Liver (tissue), 9 donors: ENCODE results near the gene WDR90. TPM values are rescaled to one million over a fixed set of nuclear protein-coding genes. Genes with fewer than 3 reads are reported as not detected.
A peak's percentile ranks its signal among the peaks of the same experiment; 100 is the strongest.

Source experiments
- DNase-seq: peaks from one replicate; pipeline ENCODE4 v3.0.0-alpha.2; 2017; ENCODE audit warnings: low spot score
- H3K27ac ChIP-seq, 2 donors: one replicate each; pipeline ENCODE4 v1.7.0; 2013; ENCODE audit warnings: inconsistent platforms in 2 of 2, low read length in 2 of 2, control low read depth in 1 of 2, low read depth in 1 of 2, mild to moderate bottlenecking in 1 of 2
- H3K27me3 ChIP-seq, 4 donors: one replicate each; pipeline versions ENCODE4 v1.6.1 to v1.7.0; 2013; ENCODE audit warnings: low read length in 3 of 4, inconsistent platforms in 1 of 4, mild to moderate bottlenecking in 1 of 4, moderate library complexity in 1 of 4; ENCODE audit not compliant: control insufficient read depth in 4 of 4, insufficient read depth in 4 of 4
- H3K36me3 ChIP-seq, 4 donors: one replicate each; pipeline versions ENCODE4 v1.6.1 to v1.7.0; 2013; ENCODE audit warnings: low read length in 3 of 4, mild to moderate bottlenecking in 3 of 4, low read depth in 1 of 4, moderate library complexity in 1 of 4; ENCODE audit not compliant: control insufficient read depth in 4 of 4, insufficient read depth in 3 of 4
- H3K4me1 ChIP-seq, 4 donors: one replicate each; pipeline versions ENCODE4 v1.6.1 to v1.7.0; 2013; ENCODE audit warnings: low read length in 3 of 4, mild to moderate bottlenecking in 3 of 4, moderate library complexity in 1 of 4; ENCODE audit not compliant: control insufficient read depth in 4 of 4, insufficient read depth in 4 of 4
- H3K4me3 ChIP-seq, 3 donors: one replicate each; pipeline versions ENCODE4 v1.6.1 to v1.7.0; 2013; ENCODE audit warnings: low read length in 3 of 3, control low read depth in 1 of 3, low read depth in 1 of 3, mild to moderate bottlenecking in 1 of 3
- H3K9ac ChIP-seq, 2 donors: one replicate each; pipeline ENCODE4 v1.7.0; 2013; ENCODE audit warnings: low read length in 2 of 2, mild to moderate bottlenecking in 2 of 2, moderate library complexity in 2 of 2, control low read depth in 1 of 2, low read depth in 1 of 2
- H3K9me3 ChIP-seq, 4 donors: one replicate each; pipeline versions ENCODE4 v1.6.1 to v1.7.0; 2013; ENCODE audit warnings: low read length in 3 of 4; ENCODE audit not compliant: control insufficient read depth in 4 of 4
- EGR1 ChIP-seq, 2 donors: IDR thresholded peaks; 2 replicates each; pipeline ENCODE4 v1.6.1; 2016 to 2018; ENCODE audit warnings: antibody characterized with exemption in 2 of 2, low read depth in 2 of 2
- FOXA1 ChIP-seq: IDR thresholded peaks from 2 replicates; pipeline ENCODE4 v1.6.1; 2016; ENCODE audit warnings: antibody characterized with exemption
- FOXA2 ChIP-seq: IDR thresholded peaks from 2 replicates; pipeline ENCODE4 v1.6.1; 2016; ENCODE audit warnings: antibody characterized with exemption
- GABPA ChIP-seq, 2 donors: IDR thresholded peaks in 1 of 2; conservative IDR thresholded peaks in 1 of 2; 2 replicates each; pipeline ENCODE4 v1.6.1; 2016; ENCODE audit warnings: antibody characterized with exemption in 2 of 2, mild to moderate bottlenecking in 1 of 2, moderate library complexity in 1 of 2
- HNF4A ChIP-seq, 2 donors: conservative IDR thresholded peaks; 2 replicates each; pipeline ENCODE4 v1.6.1; 2016; ENCODE audit warnings: antibody characterized with exemption in 2 of 2, mild to moderate bottlenecking in 2 of 2
- HNF4G ChIP-seq: IDR thresholded peaks from 2 replicates; pipeline ENCODE4 v1.6.1; 2016; ENCODE audit warnings: antibody characterized with exemption
- JUND ChIP-seq, 2 donors: IDR thresholded peaks; 2 replicates each; pipeline ENCODE4 v1.6.1; 2016; ENCODE audit warnings: antibody characterized with exemption in 2 of 2
- NR2F2 ChIP-seq: IDR thresholded peaks from 2 replicates; pipeline ENCODE4 v1.6.1; 2016; ENCODE audit warnings: antibody characterized with exemption
- RAD21 ChIP-seq, 2 donors: IDR thresholded peaks; 2 replicates each; pipeline ENCODE4 v1.6.1; 2016; ENCODE audit warnings: antibody characterized with exemption in 2 of 2, mild to moderate bottlenecking in 2 of 2
- RXRA ChIP-seq, 2 donors: IDR thresholded peaks; 2 replicates each; pipeline ENCODE4 v1.6.1; 2017 to 2018; ENCODE audit warnings: antibody characterized with exemption in 2 of 2, mild to moderate bottlenecking in 1 of 2
- SP1 ChIP-seq: IDR thresholded peaks from 2 replicates; pipeline ENCODE4 v1.6.1; 2018; ENCODE audit warnings: antibody characterized with exemption, mild to moderate bottlenecking
- TAF1 ChIP-seq: conservative IDR thresholded peaks from 2 replicates; pipeline ENCODE4 v1.6.1; 2016; ENCODE audit warnings: antibody characterized with exemption, mild to moderate bottlenecking
- YY1 ChIP-seq: IDR thresholded peaks from 2 replicates; pipeline ENCODE4 v1.6.1; 2016; ENCODE audit warnings: antibody characterized with exemption, mild to moderate bottlenecking
- WGBS: extraction: QIAGEN DNeasy Blood & Tissue Kit; methylation state at CpG from one replicate; pipeline ENCODE4 v1.1.7; 2013; 5-methylcytosine and 5-hydroxymethylcytosine counted together
- polyA plus RNA-seq, 2 donors: library from polyadenylated mRNA; stranded (reverse) in 1 of 2; unstranded in 1 of 2; fragments of 200-250 nt in 1 of 2; fragments of >200 nt in 1 of 2; fragmentation: Nextera tagmentation in 1 of 2; extraction: Ambion mirVana in 1 of 2; gene quantifications; one replicate each; pipeline versions ENCODE4 v1.2.1 to v1.2.3, GENCODE V29; 2013 to 2015
- total RNA-seq, 2 donors: library from RNA; depleted of rRNA; stranded (reverse); fragments of >200 nt; gene quantifications; one replicate each; pipeline ENCODE4 v1.2.3, GENCODE V29; 2014
- TF ChIP-seq, protein P1 (sequence below): IDR thresholded peaks from 2 replicates; pipeline ENCODE4 v1.6.1; 2016; ENCODE audit warnings: antibody characterized with exemption, mild to moderate bottlenecking
- TF ChIP-seq, protein P2 (sequence below): IDR thresholded peaks from 2 replicates; pipeline ENCODE4 v1.6.1; 2016; ENCODE audit warnings: antibody characterized with exemption
- TF ChIP-seq, protein P3 (sequence below): fragments of 150-350 bp; IDR thresholded peaks from 2 replicates; pipeline ENCODE4 v1.5.1; 2017; ENCODE audit warnings: improper control_type of control experiment, low read depth, low read length; ENCODE audit not compliant: missing input control
- TF ChIP-seq, protein P4 (sequence below): IDR thresholded peaks from 2 replicates; pipeline ENCODE4 v1.6.1; 2016; ENCODE audit warnings: antibody characterized with exemption
- TF ChIP-seq, protein P5 (sequence below): IDR thresholded peaks from 2 replicates; pipeline ENCODE4 v1.6.1; 2016; ENCODE audit warnings: antibody characterized with exemption
- donor health status: healthy.
- donor health status: healthy.
- donor health status: healthy.
- donor health status: healthy.
- donor health status: healthy.

Gene WDR90
- total and polyA plus RNA-seq, 4 donors, result 4.7 to 13.4 (median 7.9) TPM

DNA sequence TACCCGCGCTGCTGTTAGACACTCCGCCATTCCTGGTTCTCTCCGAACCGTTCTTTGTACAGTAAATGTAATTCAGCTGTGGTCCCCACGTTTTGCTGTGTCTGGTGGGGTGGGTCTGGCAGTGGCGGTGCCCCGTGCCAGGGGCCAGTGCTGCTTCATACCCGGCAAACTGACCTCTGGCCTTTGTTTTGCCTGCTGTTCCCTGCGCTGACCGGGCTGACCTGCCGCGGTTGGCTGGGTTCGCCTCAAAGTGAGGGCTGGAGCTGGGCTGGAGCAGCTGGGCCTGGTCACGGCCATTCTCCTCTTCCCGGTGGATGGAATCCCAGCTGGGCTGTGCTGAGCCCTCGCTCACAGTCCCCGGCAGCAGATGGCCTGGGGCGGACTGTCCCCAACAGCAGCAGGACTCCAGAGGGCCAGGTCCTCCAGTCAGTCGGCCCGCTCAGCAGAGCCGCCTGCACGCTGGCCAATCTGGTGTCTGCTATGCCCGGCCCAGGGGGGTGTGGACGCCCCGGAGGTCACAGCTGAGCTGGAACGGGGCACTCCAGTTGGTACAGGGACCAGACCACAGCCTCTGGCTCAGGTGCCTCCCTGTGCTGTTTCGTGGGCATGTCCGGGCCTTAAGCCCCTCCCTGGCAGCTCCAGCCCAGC is 19.9 kb upstream of the WDR90 start:
- Histone ChIP-seq H3K4me3 (no peak overlapping the region), H3K27ac (peak overlapping the region; percentile 38 to 59), H3K9me3 (no peaks in the 10 kb centered on the region), H3K27me3 (no peaks in the 10 kb centered on the region), H3K9ac (no peak overlapping the region), H3K4me1 (peaks cover 29 to 47% (median 42%) of the 10 kb centered on the region in 4 donors), H3K36me3 (peaks cover 0 to 12% (median 6%) of the 10 kb centered on the region in 4 donors)
- TF ChIP-seq EGR1 (IDR thresholded peaks at IDR 0.05; ENCODE audit: low read depth in 2 of 2), result no peak
- TF ChIP-seq, protein P1, sequence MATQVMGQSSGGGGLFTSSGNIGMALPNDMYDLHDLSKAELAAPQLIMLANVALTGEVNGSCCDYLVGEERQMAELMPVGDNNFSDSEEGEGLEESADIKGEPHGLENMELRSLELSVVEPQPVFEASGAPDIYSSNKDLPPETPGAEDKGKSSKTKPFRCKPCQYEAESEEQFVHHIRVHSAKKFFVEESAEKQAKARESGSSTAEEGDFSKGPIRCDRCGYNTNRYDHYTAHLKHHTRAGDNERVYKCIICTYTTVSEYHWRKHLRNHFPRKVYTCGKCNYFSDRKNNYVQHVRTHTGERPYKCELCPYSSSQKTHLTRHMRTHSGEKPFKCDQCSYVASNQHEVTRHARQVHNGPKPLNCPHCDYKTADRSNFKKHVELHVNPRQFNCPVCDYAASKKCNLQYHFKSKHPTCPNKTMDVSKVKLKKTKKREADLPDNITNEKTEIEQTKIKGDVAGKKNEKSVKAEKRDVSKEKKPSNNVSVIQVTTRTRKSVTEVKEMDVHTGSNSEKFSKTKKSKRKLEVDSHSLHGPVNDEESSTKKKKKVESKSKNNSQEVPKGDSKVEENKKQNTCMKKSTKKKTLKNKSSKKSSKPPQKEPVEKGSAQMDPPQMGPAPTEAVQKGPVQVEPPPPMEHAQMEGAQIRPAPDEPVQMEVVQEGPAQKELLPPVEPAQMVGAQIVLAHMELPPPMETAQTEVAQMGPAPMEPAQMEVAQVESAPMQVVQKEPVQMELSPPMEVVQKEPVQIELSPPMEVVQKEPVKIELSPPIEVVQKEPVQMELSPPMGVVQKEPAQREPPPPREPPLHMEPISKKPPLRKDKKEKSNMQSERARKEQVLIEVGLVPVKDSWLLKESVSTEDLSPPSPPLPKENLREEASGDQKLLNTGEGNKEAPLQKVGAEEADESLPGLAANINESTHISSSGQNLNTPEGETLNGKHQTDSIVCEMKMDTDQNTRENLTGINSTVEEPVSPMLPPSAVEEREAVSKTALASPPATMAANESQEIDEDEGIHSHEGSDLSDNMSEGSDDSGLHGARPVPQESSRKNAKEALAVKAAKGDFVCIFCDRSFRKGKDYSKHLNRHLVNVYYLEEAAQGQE, result no peak
- TF ChIP-seq, protein P2, sequence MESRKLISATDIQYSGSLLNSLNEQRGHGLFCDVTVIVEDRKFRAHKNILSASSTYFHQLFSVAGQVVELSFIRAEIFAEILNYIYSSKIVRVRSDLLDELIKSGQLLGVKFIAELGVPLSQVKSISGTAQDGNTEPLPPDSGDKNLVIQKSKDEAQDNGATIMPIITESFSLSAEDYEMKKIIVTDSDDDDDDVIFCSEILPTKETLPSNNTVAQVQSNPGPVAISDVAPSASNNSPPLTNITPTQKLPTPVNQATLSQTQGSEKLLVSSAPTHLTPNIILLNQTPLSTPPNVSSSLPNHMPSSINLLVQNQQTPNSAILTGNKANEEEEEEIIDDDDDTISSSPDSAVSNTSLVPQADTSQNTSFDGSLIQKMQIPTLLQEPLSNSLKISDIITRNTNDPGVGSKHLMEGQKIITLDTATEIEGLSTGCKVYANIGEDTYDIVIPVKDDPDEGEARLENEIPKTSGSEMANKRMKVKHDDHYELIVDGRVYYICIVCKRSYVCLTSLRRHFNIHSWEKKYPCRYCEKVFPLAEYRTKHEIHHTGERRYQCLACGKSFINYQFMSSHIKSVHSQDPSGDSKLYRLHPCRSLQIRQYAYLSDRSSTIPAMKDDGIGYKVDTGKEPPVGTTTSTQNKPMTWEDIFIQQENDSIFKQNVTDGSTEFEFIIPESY, result no peak
- no peak for TF ChIP-seq HNF4G
- TF ChIP-seq TAF1, result no peak
- no peak for TF ChIP-seq JUND (IDR thresholded peaks at IDR 0.05)
- peak in 1 of 2 donors; percentile 9 for TF ChIP-seq RAD21 (IDR thresholded peaks at IDR 0.05)
- TF ChIP-seq NR2F2, result peak; percentile 73
- TF ChIP-seq FOXA1, result no peak
- TF ChIP-seq FOXA2, result no peak
- TF ChIP-seq HNF4A (conservative IDR thresholded peaks at IDR 0.05), result peak; percentile 67 to 78
- TF ChIP-seq RXRA (IDR thresholded peaks at IDR 0.05), result peak; percentile 82 to 84
- TF ChIP-seq, protein P3, sequence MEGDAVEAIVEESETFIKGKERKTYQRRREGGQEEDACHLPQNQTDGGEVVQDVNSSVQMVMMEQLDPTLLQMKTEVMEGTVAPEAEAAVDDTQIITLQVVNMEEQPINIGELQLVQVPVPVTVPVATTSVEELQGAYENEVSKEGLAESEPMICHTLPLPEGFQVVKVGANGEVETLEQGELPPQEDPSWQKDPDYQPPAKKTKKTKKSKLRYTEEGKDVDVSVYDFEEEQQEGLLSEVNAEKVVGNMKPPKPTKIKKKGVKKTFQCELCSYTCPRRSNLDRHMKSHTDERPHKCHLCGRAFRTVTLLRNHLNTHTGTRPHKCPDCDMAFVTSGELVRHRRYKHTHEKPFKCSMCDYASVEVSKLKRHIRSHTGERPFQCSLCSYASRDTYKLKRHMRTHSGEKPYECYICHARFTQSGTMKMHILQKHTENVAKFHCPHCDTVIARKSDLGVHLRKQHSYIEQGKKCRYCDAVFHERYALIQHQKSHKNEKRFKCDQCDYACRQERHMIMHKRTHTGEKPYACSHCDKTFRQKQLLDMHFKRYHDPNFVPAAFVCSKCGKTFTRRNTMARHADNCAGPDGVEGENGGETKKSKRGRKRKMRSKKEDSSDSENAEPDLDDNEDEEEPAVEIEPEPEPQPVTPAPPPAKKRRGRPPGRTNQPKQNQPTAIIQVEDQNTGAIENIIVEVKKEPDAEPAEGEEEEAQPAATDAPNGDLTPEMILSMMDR, result no peak
- peak; percentile 58 for TF ChIP-seq YY1
- peak; percentile 73 for TF ChIP-seq SP1
- TF ChIP-seq GABPA (IDR thresholded peaks at IDR 0.05 in 1 of 2, conservative IDR thresholded peaks at IDR 0.05 in 1 of 2), result no peak
- TF ChIP-seq, protein P4, sequence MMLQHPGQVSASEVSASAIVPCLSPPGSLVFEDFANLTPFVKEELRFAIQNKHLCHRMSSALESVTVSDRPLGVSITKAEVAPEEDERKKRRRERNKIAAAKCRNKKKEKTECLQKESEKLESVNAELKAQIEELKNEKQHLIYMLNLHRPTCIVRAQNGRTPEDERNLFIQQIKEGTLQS, result no peak
- TF ChIP-seq, protein P5, sequence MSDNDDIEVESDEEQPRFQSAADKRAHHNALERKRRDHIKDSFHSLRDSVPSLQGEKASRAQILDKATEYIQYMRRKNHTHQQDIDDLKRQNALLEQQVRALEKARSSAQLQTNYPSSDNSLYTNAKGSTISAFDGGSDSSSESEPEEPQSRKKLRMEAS, result no peak
- DNase-seq, result no peak
- WGBS, result 33% methylated on average over 29 of the region's 29 CpGs
